ENCODE results near the gene HOXA6. TPM values are rescaled to one million over a fixed set of nuclear protein-coding genes. Genes with fewer than 3 reads are reported as not detected.

The HOXA6 gene
- total RNA-seq, 1 experiment from 2014 or later = 2.0 TPM

Other genes starting within 250 kb of the HOXA6 start
- 2.5 to 4.0 TPM (median 3.5 TPM) in 5 replicates for gene HOXA1, start 51.8 kb downstream of the HOXA6 start, total RNA-seq (2022; extraction: Qiagen RNA extraction)
- gene HOXA2, start 45.1 kb downstream of the HOXA6 start, total RNA-seq (2022; extraction: Qiagen RNA extraction) = 0.84 to 1.2 TPM (median 0.90 TPM) in 5 replicates
- gene HOXA4, start 17.0 kb downstream of the HOXA6 start, total RNA-seq (2022; extraction: Qiagen RNA extraction) = 1.5 to 2.7 TPM (median 2.3 TPM) in 5 replicates
- 3.9 to 7.1 TPM (median 5.3 TPM) in 5 replicates for gene HOXA5, start 4.1 kb downstream of the HOXA6 start, total RNA-seq (2022; extraction: Qiagen RNA extraction)
- 6.1 to 10.2 TPM (median 9.8 TPM) in 5 replicates for gene HOXA3, start 4.8 kb upstream of the HOXA6 start, total RNA-seq (2022; extraction: Qiagen RNA extraction)
- 4.4 to 5.5 TPM (median 4.9 TPM) in 5 replicates for gene HOXA7, start 8.9 kb upstream of the HOXA6 start, total RNA-seq (2022; extraction: Qiagen RNA extraction)
- gene HOXA9, start 17.8 kb upstream of the HOXA6 start, total RNA-seq (2022; extraction: Qiagen RNA extraction) = 0.49 to 1.1 TPM (median 0.63 TPM) in 5 replicates
- gene HOXA10, start 26.5 kb upstream of the HOXA6 start, total RNA-seq (2022; extraction: Qiagen RNA extraction) = 6.7 to 8.3 TPM (median 7.4 TPM) in 5 replicates
- 0.54 to 0.79 TPM (median 0.77 TPM) in 5 replicates for gene HOXA11, start 37.5 kb upstream of the HOXA6 start, total RNA-seq (2022; extraction: Qiagen RNA extraction)
- gene HOXA13, start 52.3 kb upstream of the HOXA6 start, total RNA-seq (2022; extraction: Qiagen RNA extraction) = 1.6 to 2.1 TPM (median 1.9 TPM) in 5 replicates
- gene EVX1, start 95.0 kb upstream of the HOXA6 start, total RNA-seq (2022; extraction: Qiagen RNA extraction) = 0.05 to 0.12 TPM (median 0.07 TPM) in 3 of 5 replicates, not detected in the others

Measured in A549 treated with CORT108297 at 1 μM for 4 hours (cell line).